ENCODE measurements around the gene COQ8B. TPM values are rescaled to one million over a fixed set of nuclear protein-coding genes. Genes with fewer than 3 reads are reported as not detected.

COQ8B gene
- total and polyA plus RNA-seq, 10 donors, result 18.4 to 40.2 (median 32.6) TPM

- no peaks in the 10 kb centered on the region for H3K27me3 ChIP-seq (replicated peaks in 1 of 7)
- intact Hi-C loops (cut with DNase I; ENCODE audit: low total_unique reads), result no loop called here
- H3K4me1 ChIP-seq, result peaks cover 0 to 12% (median 8%) of the 10 kb centered on the region in 6 donors
- 95 to 97% (median 96%) methylated on average over 5 of the region's 5 CpGs for WGBS, 5 donors
- DNase-seq, result no peak
- no peak overlapping the region for H3K27ac ChIP-seq
- no peak overlapping the region for H3K4me3 ChIP-seq
- H3K36me3 ChIP-seq, result peaks cover 0 to 88% (median 23%) of the 10 kb centered on the region in 6 donors
- no peak for TF ChIP-seq POLR2AphosphoS5 (IDR thresholded peaks at IDR 0.05)
- TF ChIP-seq POLR2A (IDR thresholded peaks at IDR 0.05), result no peak
- no peak for TF ChIP-seq CTCF (IDR thresholded peaks at IDR 0.05 in 8 of 11, conservative IDR thresholded peaks at IDR 0.05 in 3 of 11)
- H3K9me3 ChIP-seq, result no peaks in the 10 kb centered on the region
Measured at GRCh38 chr19:40695881-40696280, 20.8 kb downstream of the COQ8B start.

GRCh38 chr19:40693896-40694295 is 22.8 kb downstream of the COQ8B start:
- Histone ChIP-seq H3K27ac (no peak overlapping the region), H3K4me1 (peaks cover 3 to 29% (median 21%) of the 10 kb centered on the region in 6 donors), H3K27me3 (replicated peaks in 1 of 7) (no peaks in the 10 kb centered on the region), H3K36me3 (peaks cover 0 to 68% (median 15%) of the 10 kb centered on the region in 6 donors), H3K4me3 (no peak overlapping the region), H3K9me3 (no peaks in the 10 kb centered on the region)
- DNase-seq, result no peak
- 77 to 88% (median 83%) methylated on average over 2 to 4 of the region's 4 CpGs for WGBS, 5 donors
- intact Hi-C loops (cut with DNase I; ENCODE audit: low total_unique reads), result no loop called here
- TF ChIP-seq POLR2AphosphoS5 (IDR thresholded peaks at IDR 0.05), result no peak
- no peak for TF ChIP-seq POLR2A (IDR thresholded peaks at IDR 0.05)
- no peak for TF ChIP-seq CTCF (IDR thresholded peaks at IDR 0.05 in 8 of 11, conservative IDR thresholded peaks at IDR 0.05 in 3 of 11)

GRCh38 chr19:40693150-40693788 is 23.4 kb downstream of the COQ8B start:
- WGBS, 5 donors, result 91 to 94% (median 93%) methylated on average over 10 to 11 of the region's 11 CpGs
- TF ChIP-seq POLR2A (IDR thresholded peaks at IDR 0.05), result no peak
- no peak for TF ChIP-seq POLR2AphosphoS5 (IDR thresholded peaks at IDR 0.05)
- TF ChIP-seq CTCF (IDR thresholded peaks at IDR 0.05 in 8 of 11, conservative IDR thresholded peaks at IDR 0.05 in 3 of 11), result no peak
- intact Hi-C loops (cut with DNase I; ENCODE audit: low total_unique reads), result no loop called here
- no peaks in the 10 kb centered on the region for H3K9me3 ChIP-seq
- H3K36me3 ChIP-seq, result peaks cover 0 to 62% (median 15%) of the 10 kb centered on the region in 6 donors
- H3K4me3 ChIP-seq, result no peak overlapping the region
- H3K4me1 ChIP-seq, result peaks cover 3 to 36% (median 21%) of the 10 kb centered on the region in 6 donors
- no peak overlapping the region for H3K27ac ChIP-seq
- no peaks in the 10 kb centered on the region for H3K27me3 ChIP-seq (replicated peaks in 1 of 7)
- DNase-seq, result no peak

- no peaks in the 10 kb centered on the region for H3K9me3 ChIP-seq
- peak overlapping the region in 2 of 8 donors; percentile 84 to 90 for H3K27ac ChIP-seq
- no peak for DNase-seq
- H3K4me1 ChIP-seq, result peaks cover 3 to 47% (median 21%) of the 10 kb centered on the region in 6 donors
- no peak for TF ChIP-seq CTCF (IDR thresholded peaks at IDR 0.05 in 8 of 11, conservative IDR thresholded peaks at IDR 0.05 in 3 of 11)
- no peak for TF ChIP-seq POLR2A (IDR thresholded peaks at IDR 0.05)
- TF ChIP-seq POLR2AphosphoS5 (IDR thresholded peaks at IDR 0.05), result no peak
- no peak overlapping the region for H3K4me3 ChIP-seq
- WGBS, 5 donors, result 87 to 93% (median 88%) methylated on average over 14 of the region's 14 CpGs
- intact Hi-C loops (cut with DNase I; ENCODE audit: low total_unique reads), result no loop called here
- H3K27me3 ChIP-seq (replicated peaks in 1 of 7), result no peaks in the 10 kb centered on the region
- H3K36me3 ChIP-seq, result peaks cover 0 to 57% (median 15%) of the 10 kb centered on the region in 6 donors
Measured at GRCh38 chr19:40692212-40692551, 24.5 kb downstream of the COQ8B start.
